ENCODE measurements around the gene AASS. TPM values are rescaled to one million over a fixed set of nuclear protein-coding genes. Genes with fewer than 3 reads are reported as not detected.
"Not testable (repeated sequence)": the region's sequence is repeated elsewhere in the genome, so short reads cannot be mapped to it uniquely, and the experiment has no call there.

The AASS gene
- total RNA-seq = 1.0 TPM in 2 replicates

DNA sequence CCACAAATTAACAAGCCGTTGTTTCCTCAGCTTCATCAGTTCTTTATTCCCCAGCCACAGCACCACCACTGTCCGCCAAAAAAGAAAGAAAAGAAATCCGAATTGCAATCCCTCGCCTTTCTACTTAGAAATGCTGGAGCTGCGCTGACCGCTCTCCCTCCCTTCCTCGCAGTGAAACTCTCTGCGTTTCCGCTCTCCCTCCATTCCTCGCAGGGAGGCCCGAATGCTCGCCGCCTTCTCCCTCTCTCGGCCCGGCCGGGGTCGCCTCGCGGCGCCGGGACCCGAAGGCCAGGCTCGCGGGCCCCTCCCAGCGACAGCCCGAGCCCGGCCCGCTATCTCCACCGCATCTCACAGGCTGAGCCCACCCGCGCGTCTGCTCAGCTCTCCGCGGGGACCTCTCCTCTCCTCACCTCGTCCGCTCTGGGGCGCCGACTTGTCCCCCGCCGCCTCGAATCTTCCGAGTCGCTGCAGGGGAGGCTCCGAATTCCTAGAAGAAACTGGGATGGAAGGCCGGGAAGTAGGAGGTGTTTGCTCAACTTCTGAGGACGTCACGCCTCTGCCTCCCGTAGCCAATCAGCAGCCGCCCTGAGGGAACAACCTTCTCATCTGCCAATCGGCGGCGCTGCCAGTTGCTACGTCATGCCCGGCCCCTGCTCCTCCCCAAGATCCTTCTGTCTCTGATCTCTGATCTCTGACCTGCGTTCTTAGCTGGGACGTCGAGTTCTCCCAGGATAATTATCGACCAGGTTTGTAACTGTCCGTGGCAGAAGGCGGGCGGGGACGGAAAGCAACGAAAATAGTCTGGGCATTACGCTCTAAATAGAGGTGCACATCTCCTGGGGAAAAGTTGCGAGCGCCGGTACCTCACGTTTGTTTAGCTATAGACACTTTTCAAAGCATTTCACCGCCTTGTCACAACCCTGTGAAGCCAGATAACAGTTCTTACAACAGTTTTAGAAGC is at the start of gene AASS:
Gene AASS (minus strand): TSS at position 499 of the 961 bp plus-strand sequence. CDS start 10,523 bp downstream, outside the sequence.
- DNase-seq (ENCODE audit: low spot score) = peak; percentile 71
- H3K27ac Mint-ChIP-seq = peak within 1 kb of the TSS; percentile 77
- H3K36me3 Mint-ChIP-seq (ENCODE audit: low read depth) = peaks cover 2% of the 10 kb centered on the region
- peaks cover 31% of the 10 kb centered on the region for H3K27me3 Mint-ChIP-seq (ENCODE audit: insufficient read depth)
- H3K4me3 Mint-ChIP-seq = peak within 1 kb of the TSS; percentile 96
- H3K9me3 Mint-ChIP-seq = no peaks in the 10 kb centered on the region
- peaks cover 22% of the 10 kb centered on the region for H3K4me1 Mint-ChIP-seq (ENCODE audit: low read depth)
- intact Hi-C loops (cut with micrococcal nuclease) = no loop called here

DNA sequence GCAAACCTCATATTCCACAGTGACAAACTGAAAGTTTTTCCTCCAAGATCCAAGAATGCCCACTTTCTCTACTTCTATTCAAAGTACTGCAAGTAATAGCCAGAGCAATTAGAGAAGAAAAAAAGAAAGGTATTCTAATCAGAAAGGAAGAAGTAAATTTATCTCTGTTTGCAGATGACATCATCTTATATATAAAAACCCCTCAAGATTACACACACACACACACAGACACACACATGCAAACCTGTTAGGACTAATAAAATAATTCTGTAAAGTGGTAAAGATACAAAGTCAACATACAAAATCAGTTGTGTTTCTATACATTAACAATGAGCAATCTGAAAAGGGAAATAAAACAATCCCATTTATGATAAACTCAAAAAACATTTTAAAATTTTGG is 44.7 kb upstream of the AASS start:
- Mint-ChIP-seq H3K4me1 (ENCODE audit: low read depth) (no peaks in the 10 kb centered on the region), H3K36me3 (ENCODE audit: low read depth) (no peaks in the 10 kb centered on the region)

DNA sequence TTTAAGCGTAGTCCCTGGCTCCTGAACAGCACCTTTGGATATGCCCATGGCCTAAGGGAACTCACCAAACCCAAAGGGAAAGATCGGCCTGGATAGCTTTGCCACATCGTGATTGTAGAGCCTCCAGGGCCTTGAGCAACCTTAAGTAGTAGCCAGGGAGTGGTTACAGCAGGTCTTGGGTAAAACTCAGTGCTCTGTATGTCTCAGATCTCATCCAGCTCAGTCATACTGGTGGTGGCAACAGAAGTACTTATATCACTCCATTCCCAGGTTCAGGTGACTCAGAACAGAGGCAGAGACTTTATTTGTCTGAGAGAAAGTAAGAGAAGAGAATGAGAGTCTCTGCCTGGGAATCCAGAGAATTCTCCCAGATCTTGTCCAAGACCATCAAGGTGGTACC is 39.1 kb upstream of the AASS start:
- H3K4me1 Mint-ChIP-seq (ENCODE audit: low read depth) = no peaks in the 10 kb centered on the region
- no peak overlapping the region for H3K4me3 Mint-ChIP-seq

More for the DNA sequence above, 44.7 kb upstream of the AASS start:
- Mint-ChIP-seq H3K4me3 (no peak overlapping the region), H3K27me3 (ENCODE audit: insufficient read depth) (peaks cover 2% of the 10 kb centered on the region), H3K27ac (no peak overlapping the region), H3K9me3 (no peaks in the 10 kb centered on the region)
- intact Hi-C loops (cut with micrococcal nuclease) = no loop called here
- no peak for DNase-seq (ENCODE audit: low spot score)

DNA sequence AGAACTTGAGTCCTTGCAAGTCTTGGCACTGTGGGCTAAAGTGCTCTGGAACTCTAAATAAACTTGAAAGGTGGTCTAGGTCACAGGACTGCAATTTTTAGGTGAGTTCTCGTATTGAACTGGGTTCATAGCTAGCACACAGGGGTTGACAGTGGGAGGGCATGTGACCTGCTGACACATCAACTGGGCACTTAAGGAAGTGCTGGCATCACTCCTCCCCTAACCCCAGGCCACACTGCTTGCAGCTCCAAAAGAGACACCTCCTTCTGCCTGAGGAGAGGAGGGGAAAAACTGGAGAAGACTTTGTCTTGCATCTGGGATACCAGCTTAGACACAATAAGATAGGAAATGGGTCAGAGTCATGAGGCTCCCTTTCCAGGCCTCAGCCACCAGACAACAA is 38.0 kb upstream of the AASS start:
- H3K9me3 Mint-ChIP-seq = no peaks in the 10 kb centered on the region
- no peak overlapping the region for H3K27ac Mint-ChIP-seq
- H3K4me1 Mint-ChIP-seq (ENCODE audit: low read depth) = no peaks in the 10 kb centered on the region
- intact Hi-C loops (cut with micrococcal nuclease) = no loop called here
- no peak overlapping the region for H3K4me3 Mint-ChIP-seq
- DNase-seq (ENCODE audit: low spot score) = no peak
- H3K36me3 Mint-ChIP-seq (ENCODE audit: low read depth) = no peaks in the 10 kb centered on the region
- H3K27me3 Mint-ChIP-seq (ENCODE audit: insufficient read depth) = peaks cover 2% of the 10 kb centered on the region

More for the DNA sequence above, 39.1 kb upstream of the AASS start:
- H3K36me3 Mint-ChIP-seq (ENCODE audit: low read depth) = no peaks in the 10 kb centered on the region
- H3K27me3 Mint-ChIP-seq (ENCODE audit: insufficient read depth) = peaks cover 2% of the 10 kb centered on the region
- H3K9me3 Mint-ChIP-seq = no peaks in the 10 kb centered on the region
- intact Hi-C loops (cut with micrococcal nuclease) = no loop called here
- H3K27ac Mint-ChIP-seq = no peak overlapping the region
- no peak for DNase-seq (ENCODE audit: low spot score)

DNA sequence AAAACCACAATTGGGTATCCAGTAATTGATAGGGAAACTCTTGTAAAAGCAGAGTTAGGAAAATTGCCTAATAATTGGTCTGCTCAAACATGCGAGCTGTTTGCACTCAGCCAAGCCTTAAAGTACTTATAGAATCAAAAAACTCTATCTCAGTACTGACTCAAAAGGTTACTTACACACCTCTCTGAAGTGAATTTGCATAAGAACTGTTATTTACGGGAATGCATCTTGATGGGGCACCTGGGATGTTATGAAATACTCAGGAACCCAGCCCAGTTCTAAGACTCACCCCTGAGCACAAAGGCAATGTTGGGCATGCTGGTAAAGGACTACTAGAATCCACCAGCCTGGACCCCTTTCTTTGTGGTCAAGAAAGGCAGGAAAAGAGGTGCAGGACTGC is 28.1 kb upstream of the AASS start:
- intact Hi-C loops (cut with micrococcal nuclease); DNase-seq (ENCODE audit: low spot score); H3K4me1 Mint-ChIP-seq (ENCODE audit: low read depth); H3K9me3 Mint-ChIP-seq; H3K4me3 Mint-ChIP-seq; H3K27me3 Mint-ChIP-seq (ENCODE audit: insufficient read depth); H3K27ac Mint-ChIP-seq; H3K36me3 Mint-ChIP-seq (ENCODE audit: low read depth): not testable (repeated sequence)

DNA sequence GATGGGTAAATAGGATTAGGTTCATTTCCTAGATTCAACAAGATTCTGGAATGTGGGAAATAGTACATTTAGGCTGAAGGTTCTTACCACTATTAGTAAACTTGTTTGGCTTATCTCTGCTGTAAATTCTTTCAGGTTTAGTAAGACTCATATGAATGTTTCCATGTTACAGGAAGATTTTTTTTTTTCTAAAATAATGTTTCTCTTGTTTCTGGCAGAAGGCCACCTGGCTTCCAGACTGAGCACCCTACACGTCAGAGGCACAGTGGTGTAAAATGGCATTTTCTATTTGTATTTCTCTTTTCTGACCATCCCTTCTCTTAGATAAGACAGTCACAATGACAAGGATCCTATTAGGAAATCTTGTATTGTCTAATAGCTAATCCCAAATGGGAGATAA is 22.7 kb upstream of the AASS start:
- H3K27ac Mint-ChIP-seq = no peak overlapping the region
- no peak overlapping the region for H3K4me3 Mint-ChIP-seq
- H3K27me3 Mint-ChIP-seq (ENCODE audit: insufficient read depth) = peaks cover 1% of the 10 kb centered on the region
- intact Hi-C loops (cut with micrococcal nuclease) = no loop called here
- no peaks in the 10 kb centered on the region for H3K9me3 Mint-ChIP-seq
- H3K36me3 Mint-ChIP-seq (ENCODE audit: low read depth) = no peaks in the 10 kb centered on the region
- no peak for DNase-seq (ENCODE audit: low spot score)
- no peaks in the 10 kb centered on the region for H3K4me1 Mint-ChIP-seq (ENCODE audit: low read depth)

DNA sequence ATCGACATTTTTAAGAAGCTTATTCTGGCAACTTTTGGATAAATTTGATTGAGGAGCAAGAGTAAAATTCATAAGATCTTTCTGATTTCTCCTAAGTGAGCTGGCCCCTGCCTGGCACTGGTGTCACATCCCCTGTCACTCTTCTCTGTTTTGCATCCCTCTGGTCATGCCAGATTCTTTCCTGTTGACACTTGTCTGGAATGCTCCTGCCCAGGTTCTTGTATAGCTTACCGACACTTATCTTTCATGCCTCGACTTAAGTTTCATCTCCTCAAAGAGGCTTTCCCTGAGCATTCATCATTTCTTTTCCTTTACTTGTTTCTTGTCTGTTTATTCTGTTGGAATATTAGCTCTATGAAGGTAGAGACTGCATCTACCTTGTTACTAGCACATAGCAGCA is 22.2 kb upstream of the AASS start:
- intact Hi-C loops (cut with micrococcal nuclease) = no loop called here
- Mint-ChIP-seq H3K4me1 (ENCODE audit: low read depth) (no peaks in the 10 kb centered on the region), H3K27me3 (ENCODE audit: insufficient read depth) (peaks cover 1% of the 10 kb centered on the region)

DNA sequence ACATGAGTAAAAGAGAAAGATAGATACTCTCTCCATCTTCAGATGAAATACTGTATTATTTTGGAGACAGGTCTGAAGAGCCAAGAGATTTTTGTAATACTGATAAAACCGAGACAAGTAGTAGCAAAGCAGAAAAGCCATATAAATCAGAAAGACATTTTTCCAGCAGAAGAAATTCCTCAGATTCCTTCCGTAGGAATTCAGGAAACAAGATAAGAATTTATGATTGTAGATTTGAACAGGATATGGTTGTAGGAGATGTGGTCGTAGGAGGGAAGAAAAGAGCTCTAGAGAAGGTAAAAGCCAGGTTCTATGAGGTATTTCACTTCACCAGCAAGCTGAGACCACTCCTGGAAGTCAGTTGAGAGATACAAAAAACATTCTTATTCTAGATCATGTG is 17.6 kb upstream of the AASS start:
- Mint-ChIP-seq H3K27me3 (ENCODE audit: insufficient read depth) (no peaks in the 10 kb centered on the region), H3K27ac (no peak overlapping the region), H3K36me3 (ENCODE audit: low read depth) (no peaks in the 10 kb centered on the region), H3K9me3 (no peaks in the 10 kb centered on the region), H3K4me1 (ENCODE audit: low read depth) (no peaks in the 10 kb centered on the region), H3K4me3 (no peak overlapping the region)
- no peak for DNase-seq (ENCODE audit: low spot score)
- intact Hi-C loops (cut with micrococcal nuclease) = no loop called here

More for the DNA sequence above, 22.2 kb upstream of the AASS start:
- Mint-ChIP-seq H3K36me3 (ENCODE audit: low read depth) (no peaks in the 10 kb centered on the region), H3K27ac (no peak overlapping the region), H3K9me3 (no peaks in the 10 kb centered on the region), H3K4me3 (no peak overlapping the region)
- DNase-seq (ENCODE audit: low spot score) = no peak

DNA sequence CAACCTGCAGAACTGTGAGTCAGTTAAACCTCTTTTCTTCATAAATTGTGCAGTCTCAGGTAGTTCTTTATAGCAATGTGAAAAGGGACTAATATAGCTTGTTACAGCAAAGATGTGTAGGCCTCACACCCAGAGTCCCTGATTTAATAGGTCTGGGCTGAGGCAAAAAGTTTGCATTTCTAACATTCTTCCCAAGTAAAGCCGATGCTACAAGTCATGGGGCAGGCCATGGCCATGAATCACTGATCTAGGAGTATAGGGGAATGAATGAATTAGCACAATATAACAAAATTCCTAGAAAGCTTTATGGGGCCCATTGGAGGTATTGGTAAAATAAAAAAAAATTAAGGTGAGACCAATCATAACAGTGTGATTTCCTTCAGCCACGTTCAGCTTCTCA is 11.5 kb upstream of the AASS start:
- Mint-ChIP-seq H3K4me3 (no peak overlapping the region), H3K27ac (no peak overlapping the region), H3K9me3 (no peaks in the 10 kb centered on the region), H3K27me3 (ENCODE audit: insufficient read depth) (peaks cover 4% of the 10 kb centered on the region), H3K4me1 (ENCODE audit: low read depth) (no peaks in the 10 kb centered on the region), H3K36me3 (ENCODE audit: low read depth) (no peaks in the 10 kb centered on the region)
- DNase-seq (ENCODE audit: low spot score) = no peak
- intact Hi-C loops (cut with micrococcal nuclease) = no loop called here

DNA sequence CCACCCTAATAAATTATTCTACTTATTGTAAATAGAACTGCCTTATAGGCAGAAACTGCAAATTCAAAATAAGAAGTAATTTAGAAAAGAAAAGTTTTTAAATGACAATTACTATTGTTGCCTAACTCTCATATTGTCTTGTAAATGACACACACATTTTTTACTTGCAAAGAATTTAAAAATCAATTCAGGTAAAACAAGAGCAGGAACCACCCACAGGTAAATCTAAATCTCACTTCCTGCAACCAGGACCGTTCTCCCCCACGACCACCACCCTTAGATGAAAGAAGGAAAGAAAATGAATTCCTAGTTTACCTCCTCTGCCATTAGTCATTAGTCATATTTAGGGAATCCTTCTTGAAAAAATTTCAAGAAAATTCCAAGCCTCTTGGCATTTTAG is 4.8 kb upstream of the AASS start:
- Mint-ChIP-seq H3K9me3 (no peaks in the 10 kb centered on the region), H3K4me1 (ENCODE audit: low read depth) (peaks cover 9% of the 10 kb centered on the region), H3K4me3 (no peak overlapping the region), H3K27me3 (ENCODE audit: insufficient read depth) (peaks cover 6% of the 10 kb centered on the region), H3K27ac (no peak overlapping the region), H3K36me3 (ENCODE audit: low read depth) (peaks cover 2% of the 10 kb centered on the region)
- intact Hi-C loops (cut with micrococcal nuclease) = no loop called here
- DNase-seq (ENCODE audit: low spot score) = no peak

DNA sequence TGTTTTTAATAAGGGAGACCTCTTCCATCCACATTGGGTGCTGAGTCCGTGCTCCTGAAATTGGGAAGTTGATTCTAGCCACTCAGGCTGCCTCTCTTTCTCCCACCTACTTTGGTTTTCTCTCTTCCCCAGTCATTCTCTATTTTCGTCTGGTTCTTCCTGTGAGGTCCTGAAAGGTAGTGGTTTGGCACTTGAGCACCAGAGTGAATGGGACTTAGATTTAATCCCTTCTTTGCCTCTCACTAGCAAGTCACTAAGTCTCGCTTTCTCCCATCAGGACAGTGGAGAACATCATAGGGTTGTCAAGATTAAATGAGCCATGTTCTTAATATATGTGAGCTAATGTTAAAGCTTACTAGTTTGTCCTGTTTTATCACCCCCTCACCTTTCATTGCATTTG is 4.0 kb upstream of the AASS start:
- no peak for DNase-seq (ENCODE audit: low spot score)
- no peak overlapping the region for H3K27ac Mint-ChIP-seq

DNA sequence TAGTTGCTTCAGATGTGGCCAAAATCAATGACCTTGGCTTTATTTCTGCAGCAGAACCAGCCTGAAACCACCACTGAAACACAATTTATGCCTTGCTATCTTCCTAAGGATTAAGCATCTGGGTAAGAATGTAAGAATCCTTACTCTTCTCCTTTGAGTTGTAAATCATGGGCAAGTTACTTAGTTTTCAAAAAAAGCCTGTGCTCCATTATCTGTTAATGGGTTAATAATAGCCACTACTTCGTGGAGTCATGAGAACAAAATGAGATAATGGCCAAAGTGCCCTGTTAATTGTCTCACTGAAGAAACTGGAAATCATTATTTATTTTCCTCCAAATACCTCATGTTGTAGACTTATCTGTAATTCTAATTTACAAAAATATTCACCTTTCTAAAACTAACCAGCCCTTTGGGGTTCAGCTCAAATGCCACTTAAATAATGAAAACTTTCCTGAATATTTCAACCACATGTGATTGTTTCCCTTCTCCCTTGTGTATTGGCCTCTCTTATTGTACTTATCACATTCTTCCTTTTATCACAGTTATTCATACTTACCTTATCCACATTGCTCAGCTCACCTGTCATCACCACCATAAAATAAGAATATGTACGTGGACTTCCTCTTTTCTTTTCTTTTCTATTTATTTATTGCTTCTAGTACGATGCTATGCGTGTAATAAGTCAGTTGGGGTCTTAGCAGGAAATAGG is 2.0 kb upstream of the AASS start:
- Mint-ChIP-seq H3K9me3 (no peaks in the 10 kb centered on the region), H3K36me3 (ENCODE audit: low read depth) (peaks cover 2% of the 10 kb centered on the region), H3K27me3 (ENCODE audit: insufficient read depth) (peaks cover 25% of the 10 kb centered on the region), H3K27ac (no peak overlapping the region), H3K4me1 (ENCODE audit: low read depth) (peaks cover 22% of the 10 kb centered on the region), H3K4me3 (no peak overlapping the region)
- intact Hi-C loops (cut with micrococcal nuclease) = no loop called here
- no peak for DNase-seq (ENCODE audit: low spot score)

More for the DNA sequence above, 4.0 kb upstream of the AASS start:
- H3K9me3 Mint-ChIP-seq = no peaks in the 10 kb centered on the region
- H3K4me1 Mint-ChIP-seq (ENCODE audit: low read depth) = peaks cover 17% of the 10 kb centered on the region
- intact Hi-C loops (cut with micrococcal nuclease) = no loop called here
- H3K4me3 Mint-ChIP-seq = no peak overlapping the region
- H3K27me3 Mint-ChIP-seq (ENCODE audit: insufficient read depth) = peaks cover 13% of the 10 kb centered on the region
- peaks cover 2% of the 10 kb centered on the region for H3K36me3 Mint-ChIP-seq (ENCODE audit: low read depth)

DNA sequence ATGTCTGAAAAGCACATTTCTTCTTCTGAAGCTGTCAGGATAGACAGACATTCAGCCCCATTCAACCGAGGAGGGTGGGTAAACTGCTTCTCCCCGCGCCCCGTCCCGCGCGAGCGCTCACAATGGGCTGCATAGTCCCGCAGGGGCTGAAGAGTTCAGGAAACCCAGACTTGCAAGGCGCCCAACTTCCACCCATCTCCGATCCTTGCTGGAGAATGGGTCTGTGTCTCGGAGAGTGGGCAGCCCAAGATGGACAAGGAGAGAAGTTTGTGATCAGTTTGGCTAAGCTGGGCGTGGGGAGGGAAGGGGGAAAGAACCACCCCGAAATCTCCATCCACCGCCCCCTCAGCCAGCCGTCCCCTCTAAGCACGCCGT is 686 bp downstream of the AASS start:
- no peak overlapping the region for H3K27ac Mint-ChIP-seq
- intact Hi-C loops (cut with micrococcal nuclease) = no loop called here

More for the DNA sequence above, 686 bp downstream of the AASS start:
- Mint-ChIP-seq H3K27me3 (ENCODE audit: insufficient read depth) (peaks cover 31% of the 10 kb centered on the region), H3K36me3 (ENCODE audit: low read depth) (peaks cover 2% of the 10 kb centered on the region), H3K4me3 (peak overlapping the region; percentile 96), H3K9me3 (no peaks in the 10 kb centered on the region), H3K4me1 (ENCODE audit: low read depth) (peaks cover 22% of the 10 kb centered on the region)
- no peak for DNase-seq (ENCODE audit: low spot score)

Measured in activated T-helper 1 cell treated with anti-CD3 and anti-CD28 coated beads, Interleukin-12 subunit alpha, Interleukin-12 subunit beta, Interleukin-2, Interleukin-4 antibody, amounts not matched to agents 30 ng/mL and 10 ng/mL and 1 ng/mL, durations not matched to agents 14 hours and 24 hours and 36 hours (primary cell).